Iris pigment epithelial cell (primary cell): ENCODE results near the gene DOCK2.

ENCODE experiments used
- DNase-seq: peaks from one replicate; pipeline ENCODE4 v3.0.0-alpha.2; 2011; ENCODE audit warnings: low read depth

Gene DOCK2

DNA sequence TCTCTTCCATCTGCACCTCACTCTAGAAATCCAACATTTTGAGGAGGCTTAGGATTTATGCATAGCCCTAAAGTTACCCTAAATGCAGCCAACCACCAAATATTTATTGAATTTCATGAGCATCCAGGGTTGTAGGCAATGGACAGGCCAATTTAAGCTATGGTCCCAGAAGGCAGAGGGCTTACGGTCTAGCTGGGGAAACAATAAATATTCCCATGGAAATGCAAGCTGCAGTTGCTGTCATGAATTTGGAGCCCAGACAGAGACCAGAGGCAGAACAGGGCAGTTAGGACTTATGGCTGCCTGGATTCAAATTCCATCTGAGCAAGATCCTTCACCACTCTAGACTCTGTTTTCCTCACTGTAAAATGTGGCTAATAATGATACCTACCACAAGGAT, 352.3 kb downstream of the DOCK2 start:
- DNase-seq, result no peak

- DNase-seq, result no peak
These were observed 354.2 kb downstream of the DOCK2 start for GRCh38 chr5:169991115-169991869.

DNA sequence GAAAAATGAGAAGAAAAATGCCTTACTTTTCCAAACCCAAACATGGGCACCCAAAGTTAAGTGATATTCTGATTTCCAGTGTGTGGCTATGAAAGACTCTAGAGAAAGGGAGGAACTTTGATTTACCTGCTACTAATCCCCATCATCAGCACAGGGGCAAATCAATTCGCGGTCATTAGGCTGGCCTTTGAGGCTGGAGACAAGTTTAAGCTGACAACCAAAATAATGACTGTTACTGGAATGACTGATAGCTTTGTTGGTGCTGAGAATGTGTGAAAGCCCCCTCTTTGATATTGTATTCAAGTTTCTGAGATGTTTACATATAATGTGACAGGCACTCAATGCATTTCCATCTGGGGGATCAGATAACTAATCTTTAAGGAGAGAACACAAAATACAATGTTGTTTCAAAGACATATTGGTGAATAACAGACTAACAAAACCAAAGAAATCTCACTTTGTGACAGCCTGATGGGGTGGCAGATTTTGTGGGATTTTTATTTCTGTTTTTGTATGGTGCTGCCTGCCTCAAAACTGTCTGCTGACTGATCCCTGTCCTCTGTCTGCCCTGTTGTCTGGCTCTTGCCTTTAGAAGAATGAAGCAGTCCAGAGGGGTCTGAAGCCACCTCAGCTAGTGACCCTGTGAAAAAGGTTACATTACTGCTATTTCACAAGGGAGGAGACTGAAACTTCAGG, 355.9 kb downstream of the DOCK2 start:
- no peak for DNase-seq

GRCh38 chr5:169993485-169993790, 356.4 kb downstream of the DOCK2 start:
- no peak for DNase-seq

- no peak for DNase-seq
These were observed 360.7 kb downstream of the DOCK2 start for GRCh38 chr5:169997798-169998197.

DNA sequence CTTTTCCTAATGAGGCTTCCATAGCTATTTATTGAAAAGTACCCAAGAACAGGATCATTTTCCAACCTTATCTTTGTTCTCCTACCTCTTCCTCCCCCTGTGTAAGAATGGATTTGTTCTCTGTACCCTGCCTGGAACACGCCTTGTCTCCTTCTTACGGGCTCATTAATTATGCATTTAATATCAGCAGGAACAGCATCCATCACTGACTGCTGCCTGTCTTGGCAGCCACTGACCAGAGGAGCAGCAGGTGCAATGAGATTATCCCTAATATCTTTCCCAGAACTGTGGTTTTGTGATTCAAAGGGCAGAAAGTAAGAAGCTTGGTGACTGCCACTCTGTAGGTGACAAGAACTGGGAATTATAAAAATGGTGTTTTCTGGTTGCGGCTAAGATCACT, 362.5 kb downstream of the DOCK2 start:
- no peak for DNase-seq

- no peak for DNase-seq
These were observed 363.1 kb downstream of the DOCK2 start for GRCh38 chr5:170000155-170000554.

DNA sequence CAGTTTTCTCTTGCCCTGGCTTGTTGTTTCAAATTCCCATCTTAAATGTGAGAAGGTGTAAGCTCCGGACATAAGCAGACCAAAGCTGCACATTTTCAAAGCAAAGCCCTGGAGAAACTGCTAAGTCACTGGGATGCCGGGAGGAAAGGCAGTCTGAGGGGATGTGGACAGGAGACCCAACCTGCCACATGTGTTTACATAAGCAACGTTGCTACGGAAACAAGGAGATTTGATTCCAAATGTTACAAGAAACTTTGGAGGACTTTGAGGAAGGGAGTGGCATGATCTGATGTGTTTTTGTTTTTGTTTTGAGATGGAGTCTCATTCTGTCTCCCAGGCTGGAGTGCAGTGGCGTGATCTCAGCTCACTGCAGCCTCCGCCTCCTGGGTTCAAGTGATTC, 368.9 kb downstream of the DOCK2 start:
- no peak for DNase-seq

GRCh38 chr5:170008376-170008775, 371.3 kb downstream of the DOCK2 start:
- DNase-seq, result no peak

- no peak for DNase-seq
These were observed 373.5 kb downstream of the DOCK2 start for GRCh38 chr5:170010595-170010994.

DNA sequence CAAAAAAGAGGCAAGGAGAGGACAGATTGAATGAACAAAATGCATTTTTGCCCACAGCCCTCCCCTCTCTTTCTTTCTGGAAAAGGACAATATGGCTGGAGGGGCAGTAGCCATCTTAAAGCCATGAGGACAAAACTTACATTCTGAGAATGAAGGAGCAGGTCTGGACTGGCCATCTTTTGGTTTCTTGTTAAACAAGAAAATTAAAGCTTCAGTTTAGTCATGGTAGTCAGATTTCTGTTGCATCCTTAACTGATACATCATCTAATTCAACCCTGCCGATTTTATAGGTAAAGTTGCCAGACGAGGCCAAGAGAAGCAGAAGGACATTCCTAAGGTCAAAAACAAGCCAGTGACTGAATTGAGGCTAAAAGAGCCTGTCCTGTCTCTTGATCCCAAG, 374.7 kb downstream of the DOCK2 start:
- no peak for DNase-seq

DNA sequence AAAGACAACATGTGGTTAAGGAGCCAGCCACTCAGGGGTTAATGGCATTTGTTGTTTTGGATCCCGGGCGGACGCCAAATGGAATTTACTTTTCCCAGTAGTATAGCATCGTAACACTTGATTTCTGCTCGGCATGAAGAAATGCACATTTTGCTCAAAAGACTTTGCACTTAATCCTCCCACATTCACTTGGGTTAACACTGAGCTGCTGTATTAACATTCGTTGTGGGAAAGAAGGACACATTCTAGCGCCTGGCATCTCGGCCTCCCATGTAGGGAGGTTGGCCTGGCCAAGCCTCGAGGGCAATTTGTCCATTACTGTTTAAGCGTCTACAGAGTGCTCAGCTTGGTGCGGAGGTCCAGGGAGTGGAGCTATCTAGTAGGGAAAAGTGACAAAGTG, 375.5 kb downstream of the DOCK2 start:
- DNase-seq, result no peak

GRCh38 chr5:170020423-170020822, 383.3 kb downstream of the DOCK2 start:
- no peak for DNase-seq

DNA sequence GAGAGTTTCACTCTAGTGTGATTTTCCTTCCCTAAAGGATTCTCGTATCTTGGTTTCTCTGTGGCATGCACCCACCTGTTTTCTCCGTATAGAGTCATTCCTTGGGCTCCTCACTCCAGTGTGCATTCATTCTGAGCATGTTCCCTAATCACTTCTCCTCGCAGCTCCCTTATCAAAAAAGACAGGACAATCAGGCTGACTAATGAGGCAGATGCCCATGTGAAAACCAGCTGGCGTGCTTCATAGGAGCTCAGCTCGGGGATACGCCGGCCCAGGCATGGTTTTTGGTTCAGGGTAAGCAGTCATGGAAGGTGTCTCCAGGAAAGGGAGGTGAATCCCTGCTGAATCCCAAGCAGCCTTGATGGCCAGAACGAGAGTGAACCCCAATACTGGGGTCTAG, 384.4 kb downstream of the DOCK2 start:
- no peak for DNase-seq

- no peak for DNase-seq
These were observed 388.8 kb downstream of the DOCK2 start for GRCh38 chr5:170025853-170026252.

DNA sequence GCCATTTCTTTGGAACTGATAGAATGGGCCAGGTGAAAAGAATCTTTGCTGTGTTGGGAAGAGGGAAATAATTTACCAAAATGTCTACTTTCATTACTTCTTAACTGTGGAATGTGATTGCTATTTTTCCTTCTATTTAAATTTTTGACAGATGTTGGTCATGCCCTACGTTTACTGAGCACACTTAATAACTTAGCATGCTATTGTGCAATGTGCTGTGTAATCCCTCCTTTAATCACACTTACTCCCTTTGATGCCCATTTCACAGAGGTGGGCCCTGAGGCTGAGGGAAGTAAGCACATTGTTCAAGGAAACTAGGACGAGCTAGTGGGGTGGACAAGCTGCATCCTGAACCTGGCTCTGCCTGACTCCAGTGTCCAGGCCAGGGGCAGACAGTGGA, 391.0 kb downstream of the DOCK2 start:
- peak; percentile 16 for DNase-seq

DNA sequence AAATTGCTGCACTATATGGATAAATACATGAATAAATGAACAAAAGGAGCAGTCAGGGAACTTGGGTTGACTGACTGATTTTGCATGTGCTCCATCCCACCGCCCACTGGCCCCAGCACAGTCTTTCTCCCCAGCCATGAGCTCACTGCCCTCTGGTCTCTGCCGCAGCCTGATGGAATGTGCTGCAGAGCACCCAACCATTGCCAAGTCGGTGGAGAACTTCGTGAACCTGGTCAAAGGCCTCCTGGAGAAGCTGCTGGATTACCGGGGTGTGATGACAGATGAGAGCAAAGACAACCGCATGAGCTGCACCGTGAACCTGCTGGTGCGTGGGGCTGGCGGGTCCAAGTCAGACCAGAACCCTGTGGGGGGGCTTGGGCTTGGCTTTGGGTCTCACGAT, 397.2 kb downstream of the DOCK2 start:
- no peak for DNase-seq

- DNase-seq, result no peak
These were observed 401.2 kb downstream of the DOCK2 start for GRCh38 chr5:170038241-170038640.

DNA sequence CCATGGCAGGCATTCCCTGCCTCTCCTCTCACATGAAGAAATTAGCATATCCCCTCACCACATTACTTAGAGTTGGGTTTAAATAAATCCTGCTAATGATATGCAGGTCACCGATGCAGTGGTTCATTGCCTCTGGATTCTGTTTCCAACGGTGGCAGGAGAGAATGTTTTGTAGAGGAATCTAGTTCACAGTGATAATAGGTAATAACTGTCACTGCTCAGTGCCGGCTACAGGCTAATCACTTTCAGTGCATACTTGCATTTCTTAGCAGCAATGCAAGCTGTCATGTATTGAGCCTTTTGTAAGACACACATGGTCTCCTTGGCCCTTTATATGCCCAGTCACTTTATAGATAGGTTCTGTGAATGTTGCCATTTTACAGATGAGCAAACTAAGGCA, 402.8 kb downstream of the DOCK2 start:
- no peak for DNase-seq

DNA sequence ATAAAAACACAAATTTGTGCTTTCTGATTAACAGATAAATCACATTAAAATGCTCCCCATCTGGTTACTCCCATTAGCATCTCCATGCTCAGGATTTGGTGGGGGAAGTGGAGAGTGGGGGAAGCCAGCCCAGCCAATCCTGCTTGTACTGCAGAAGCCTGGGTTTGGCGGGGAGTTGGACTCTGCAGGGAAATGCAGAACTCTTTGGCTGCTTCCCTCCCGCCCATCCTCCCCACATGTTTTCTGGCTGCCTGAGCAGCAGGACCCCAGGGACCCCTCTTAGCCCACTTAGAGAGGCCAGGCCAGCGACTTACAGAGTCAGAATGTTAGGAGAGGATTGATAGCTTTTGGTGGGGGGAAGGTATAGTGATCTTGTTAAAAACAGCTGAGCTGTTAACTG, 409.2 kb downstream of the DOCK2 start:
- no peak for DNase-seq

GRCh38 chr5:170049713-170050112, 412.6 kb downstream of the DOCK2 start:
- DNase-seq, result no peak

- no peak for DNase-seq
These were observed 416.8 kb downstream of the DOCK2 start for GRCh38 chr5:170053896-170054295.

DNA sequence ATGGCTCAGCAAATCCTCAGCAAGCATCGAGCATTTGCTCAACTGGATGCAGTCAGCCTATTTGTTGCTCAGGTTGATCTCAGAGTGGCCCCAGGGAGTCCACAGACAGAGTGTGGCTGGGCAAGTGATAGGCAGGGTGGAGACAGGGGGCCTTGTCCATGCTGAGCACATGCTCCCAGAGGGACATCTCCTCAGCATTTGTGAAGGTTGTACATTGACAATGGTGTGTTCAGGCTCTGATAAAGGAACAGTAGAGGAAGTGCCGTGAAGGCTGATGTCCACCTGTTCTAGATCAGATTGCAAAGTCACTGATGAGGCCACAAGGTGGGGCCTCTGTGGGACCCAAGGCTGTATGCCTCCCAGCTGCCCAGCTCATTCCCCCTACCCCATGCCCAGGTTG, 418.5 kb downstream of the DOCK2 start:
- DNase-seq, result no peak
